ENCODE data around the gene MTA3.

- TF ChIP-seq POLR2A (IDR thresholded peaks at IDR 0.05) (no peak), CTCF (IDR thresholded peaks at IDR 0.05) (no peak), POLR2AphosphoS5 (IDR thresholded peaks at IDR 0.05) (no peak)
These were observed 49.7 kb downstream of the MTA3 start for GRCh38 chr2:42618116-42618515.

Data from breast epithelium (tissue), 3 donors.